CD8-positive, alpha-beta memory T cell (primary cell): ENCODE measurements around the gene DUOX2. TPM values are rescaled to one million over a fixed set of nuclear protein-coding genes. Genes with fewer than 3 reads are reported as not detected.
A peak's percentile ranks its signal among the peaks of the same experiment; 100 is the strongest.

Experiments
- CTCF ChIA-PET: fragments of 350-600 bp; sonication (Branson Sonifier 250); formaldehyde crosslinking; loops from one replicate; lab custom pipeline; 2021; ENCODE audit warnings: antibody characterized with exemption; lab: Charles Lee
- POLR2A ChIA-PET: fragments of 350-600 bp; sonication (Branson Sonifier 250); formaldehyde crosslinking; loops from one replicate; lab custom pipeline; 2021; ENCODE audit warnings: antibody characterized with exemption; lab: Charles Lee
- DNase-seq, 5 donors: peaks; one replicate each; pipeline versions ENCODE4 v3.0.0 to v3.0.0-alpha.2; 2020 to 2022; ENCODE audit warnings: mixed read lengths in 1 of 5
- H3K27ac ChIP-seq: one replicate; pipeline ENCODE4 v1.7.0; 2013; ENCODE audit warnings: low read depth, mild to moderate bottlenecking, low read length, moderate library complexity
- H3K27me3 ChIP-seq: 2 replicates; pipeline ENCODE4 v1.7.0; 2013; ENCODE audit warnings: low read length, mild to moderate bottlenecking; ENCODE audit not compliant: insufficient read depth, poor library complexity, severe bottlenecking
- H3K36me3 ChIP-seq: 2 replicates; pipeline ENCODE4 v1.7.0; 2013; ENCODE audit warnings: mild to moderate bottlenecking, low read length, moderate library complexity; ENCODE audit not compliant: insufficient read depth
- H3K4me1 ChIP-seq: 2 replicates; pipeline ENCODE4 v1.7.0; 2013; ENCODE audit warnings: mild to moderate bottlenecking, low read length, moderate library complexity; ENCODE audit not compliant: insufficient read depth
- H3K4me3 ChIP-seq: 2 replicates; pipeline ENCODE4 v1.7.0; 2013; ENCODE audit warnings: mild to moderate bottlenecking, low read length
- H3K9me3 ChIP-seq: 2 replicates; pipeline ENCODE4 v1.7.0; 2013; ENCODE audit warnings: mild to moderate bottlenecking, low read length
- H3K27ac Mint-ChIP-seq, 8 donors: one replicate each; pipeline ENCODE4 v1.8.0; 2020 to 2021; ENCODE audit warnings: mixed read lengths in 8 of 8, mild to moderate bottlenecking in 6 of 8, inconsistent platforms in 3 of 8, moderate library complexity in 3 of 8
- H3K27me3 Mint-ChIP-seq, 2 donors: one replicate each; pipeline ENCODE4 v1.8.0; 2020 to 2021; ENCODE audit warnings: mixed read lengths in 2 of 2, mild to moderate bottlenecking in 1 of 2, moderate library complexity in 1 of 2
- H3K36me3 Mint-ChIP-seq, 3 donors: one replicate each; pipeline ENCODE4 v1.8.0; 2020 to 2021; ENCODE audit warnings: mixed read lengths in 3 of 3, inconsistent platforms in 1 of 3, mild to moderate bottlenecking in 1 of 3
- H3K4me1 Mint-ChIP-seq, 3 donors: one replicate each; pipeline ENCODE4 v1.8.0; 2020 to 2021; ENCODE audit warnings: mixed read lengths in 3 of 3, inconsistent platforms in 1 of 3, mild to moderate bottlenecking in 1 of 3
- H3K4me3 Mint-ChIP-seq, 7 donors: one replicate each; pipeline ENCODE4 v1.8.0; 2020 to 2021; ENCODE audit warnings: mixed read lengths in 7 of 7, mild to moderate bottlenecking in 6 of 7, moderate library complexity in 4 of 7, inconsistent platforms in 2 of 7
- H3K9me3 Mint-ChIP-seq, 5 donors: one replicate each; pipeline ENCODE4 v1.8.0; 2020 to 2022; ENCODE audit warnings: mixed read lengths in 5 of 5, mild to moderate bottlenecking in 3 of 5, moderate library complexity in 2 of 5, inconsistent platforms in 1 of 5
- polyA plus RNA-seq: library from polyadenylated mRNA; unstranded; fragments of 300-500 nt; fragmentation: Illumina TruSeq; gene quantifications from one replicate; pipeline ENCODE4 v1.2.3, GENCODE V29; 2021
- total RNA-seq, 2 experiments: library from RNA; stranded (reverse); gene quantifications; one replicate each; pipeline ENCODE4 v1.2.3, GENCODE V29; 2021

Gene DUOX2
- total RNA-seq (not detected), polyA plus RNA-seq (not detected)

DNA sequence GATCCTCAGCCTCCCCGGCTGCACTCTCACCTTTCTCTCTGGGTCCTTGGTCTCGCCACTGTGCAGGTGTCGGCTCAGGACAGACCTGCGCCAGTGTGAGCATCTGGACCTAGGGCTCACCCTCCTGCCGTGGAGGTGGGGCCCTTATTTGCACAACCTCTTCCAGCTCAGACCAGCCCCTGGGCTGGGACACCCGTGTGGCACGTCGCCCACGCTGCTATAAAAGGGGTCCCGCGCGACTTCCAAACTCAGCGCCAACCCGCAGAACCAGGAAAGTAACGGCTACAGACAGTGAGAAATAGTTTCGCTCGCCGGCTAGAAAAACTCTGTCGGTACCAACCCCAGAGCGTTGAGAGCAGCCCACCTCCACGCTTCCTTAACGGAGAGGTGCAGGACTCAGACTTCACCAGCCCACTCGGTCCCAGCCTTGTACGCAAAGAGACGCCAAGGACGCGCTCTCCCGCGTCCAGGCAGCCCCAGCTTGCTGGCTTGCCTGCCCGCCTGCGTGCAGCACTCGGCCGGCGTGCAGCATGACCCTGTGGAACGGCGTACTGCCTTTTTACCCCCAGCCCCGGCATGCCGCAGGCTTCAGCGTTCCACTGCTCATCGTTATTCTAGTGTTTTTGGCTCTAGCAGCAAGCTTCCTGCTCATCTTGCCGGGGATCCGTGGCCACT lies at the start of gene DUOX2, which contains the start of gene DUOXA2:
TSS of gene DUOX2 (minus strand) at position 97 of the 675 bp plus-strand sequence. CDS start 761 bp downstream, outside the sequence.
TSS of gene DUOXA2 (plus strand) at position 251 of the 675 bp plus-strand sequence. CDS start at position 531, 280 bp downstream.
- Mint-ChIP-seq H3K27ac (peak within 1 kb of the TSS in 1 of 8 donors; percentile 31), H3K4me1 (peaks cover 31 to 63% (median 46%) of the 10 kb centered on the region in 3 donors), H3K4me3 (peak within 1 kb of the TSS in 6 of 7 donors; percentile 21 to 68 (median 49)), H3K27me3 (peaks cover 52 to 83% of the 10 kb centered on the region in 2 donors), H3K36me3 (peaks cover 0 to 2% (median 0%) of the 10 kb centered on the region in 3 donors), H3K9me3 (no peaks in the 10 kb centered on the region)
- DNase-seq: peak in 1 of 5 donors; percentile 40
- H3K4me1 ChIP-seq: peaks cover 41% of the 10 kb centered on the region
- H3K27me3 ChIP-seq: peaks cover 60% of the 10 kb centered on the region
- H3K27ac ChIP-seq: no peak within 1 kb of the TSS
- H3K4me3 ChIP-seq: peak within 1 kb of the TSS; percentile 6
- ChIA-PET CTCF (interaction anchor here (1.5 kb wide), 1 partner anchor 9 kb away, joined by 4 read pairs; no protein-coding TSS in a partner anchor), POLR2A (no interaction called here)
- no peaks in the 10 kb centered on the region for H3K9me3 ChIP-seq
- no peaks in the 10 kb centered on the region for H3K36me3 ChIP-seq

DNA sequence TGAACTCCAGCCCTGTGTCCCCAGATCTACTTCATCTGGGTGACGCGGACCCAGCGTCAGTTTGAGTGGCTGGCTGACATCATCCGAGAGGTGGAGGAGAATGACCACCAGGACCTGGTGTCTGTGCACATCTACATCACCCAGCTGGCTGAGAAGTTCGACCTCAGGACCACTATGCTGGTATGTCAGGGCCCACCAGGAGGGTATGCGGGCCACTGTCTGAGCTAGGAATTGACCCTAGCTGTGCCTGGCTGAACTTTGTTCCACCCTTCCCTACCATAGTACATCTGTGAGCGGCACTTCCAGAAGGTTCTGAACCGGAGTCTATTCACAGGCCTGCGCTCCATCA lies 49.5 kb upstream of the DUOX2 start:
- ChIA-PET POLR2A (interaction anchor here (1.0 to 1.3 kb wide), 2 partner anchors 35 to 37 kb away, joined by 4 to 6 read pairs; no protein-coding TSS in a partner anchor), CTCF (interaction anchor here (0.7 to 3.4 kb wide), 17 partner anchors 9 to 450 kb away, joined by 3 to 19 read pairs (median 8); a partner anchor contains a TSS)
- DNase-seq: no peak
- no peak overlapping the region for H3K27ac ChIP-seq
- H3K9me3 ChIP-seq: no peaks in the 10 kb centered on the region
- H3K4me1 ChIP-seq: peaks cover 15% of the 10 kb centered on the region
- no peak overlapping the region for H3K4me3 ChIP-seq
- H3K27me3 ChIP-seq: no peaks in the 10 kb centered on the region
- Mint-ChIP-seq H3K27me3 (no peaks in the 10 kb centered on the region), H3K36me3 (peaks cover 0 to 8% (median 8%) of the 10 kb centered on the region in 3 donors), H3K4me1 (peaks cover 16 to 31% (median 23%) of the 10 kb centered on the region in 3 donors), H3K27ac (peak overlapping the region in 2 of 8 donors; percentile 5 to 63), H3K9me3 (no peaks in the 10 kb centered on the region), H3K4me3 (peak overlapping the region in 2 of 7 donors; percentile 27 to 34)
- H3K36me3 ChIP-seq: no peaks in the 10 kb centered on the region

DNA sequence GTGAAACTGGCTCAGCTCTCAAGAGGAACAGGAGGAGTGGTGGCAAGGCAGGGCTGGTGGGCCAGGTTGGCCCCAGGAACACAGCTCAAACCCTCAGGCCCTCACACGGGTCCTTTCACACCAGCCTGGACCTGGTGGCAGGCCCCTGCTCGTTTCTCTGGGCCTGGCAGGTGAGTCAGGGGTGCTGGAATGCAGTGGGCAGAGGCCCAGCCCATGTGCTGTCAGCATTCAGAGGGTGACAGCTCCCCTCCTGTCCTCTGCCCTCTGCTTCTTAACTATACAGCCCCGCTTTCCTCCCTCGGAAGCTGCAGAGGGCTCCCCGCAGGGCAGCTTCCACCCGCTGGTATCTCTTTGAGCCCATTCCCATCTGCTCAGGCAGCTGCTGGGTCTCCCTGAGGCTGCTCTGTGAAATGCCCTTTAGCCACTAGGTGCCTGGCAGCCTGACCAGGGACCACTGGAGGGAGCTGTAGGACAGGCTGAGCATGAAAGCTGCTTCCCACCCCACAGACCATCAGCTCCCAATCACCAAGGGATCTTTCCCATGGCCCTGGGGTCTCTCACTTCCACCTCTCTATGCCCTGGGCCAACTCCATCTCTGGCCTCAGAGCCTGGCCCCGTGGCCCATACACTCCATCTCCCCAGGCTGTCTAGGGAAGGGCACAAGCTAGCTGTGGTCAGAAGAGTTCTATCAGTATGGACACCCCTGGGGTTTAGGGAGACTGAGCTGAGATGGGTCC lies 49.0 kb upstream of the DUOX2 start:
- Mint-ChIP-seq H3K36me3 (peaks cover 0 to 9% (median 8%) of the 10 kb centered on the region in 3 donors), H3K4me1 (peaks cover 17 to 31% (median 26%) of the 10 kb centered on the region in 3 donors), H3K4me3 (peak overlapping the region in 1 of 7 donors; percentile 12), H3K27ac (peak overlapping the region in 1 of 8 donors; percentile 44), H3K9me3 (no peaks in the 10 kb centered on the region), H3K27me3 (no peaks in the 10 kb centered on the region)
- DNase-seq: peak; percentile 42 to 71 (median 47)
- CTCF ChIA-PET: interaction anchor here (0.7 to 3.4 kb wide), 20 partner anchors 9 to 451 kb away, joined by 3 to 19 read pairs (median 6); a partner anchor contains a TSS
- no peak overlapping the region for H3K4me3 ChIP-seq
- H3K4me1 ChIP-seq: peaks cover 15% of the 10 kb centered on the region
- POLR2A ChIA-PET: interaction anchor here (1.0 to 1.3 kb wide), 2 partner anchors 35 to 38 kb away, joined by 4 to 6 read pairs; no protein-coding TSS in a partner anchor
- no peaks in the 10 kb centered on the region for H3K36me3 ChIP-seq
- H3K27me3 ChIP-seq: no peaks in the 10 kb centered on the region
- no peak overlapping the region for H3K27ac ChIP-seq
- H3K9me3 ChIP-seq: no peaks in the 10 kb centered on the region

DNA sequence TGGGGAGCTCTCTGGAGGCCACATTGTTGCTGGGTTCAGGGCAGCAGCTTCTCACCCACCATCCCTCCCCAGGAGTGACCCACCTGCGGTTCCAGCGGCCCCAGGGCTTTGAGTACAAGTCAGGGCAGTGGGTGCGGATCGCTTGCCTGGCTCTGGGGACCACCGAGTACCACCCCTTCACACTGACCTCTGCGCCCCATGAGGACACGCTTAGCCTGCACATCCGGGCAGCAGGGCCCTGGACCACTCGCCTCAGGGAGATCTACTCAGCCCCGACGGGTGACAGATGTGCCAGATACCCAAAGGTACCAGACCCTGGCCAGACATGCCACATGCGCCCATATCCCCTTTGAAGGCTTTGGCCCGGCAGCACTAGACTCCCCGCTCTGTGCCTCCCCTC lies 47.7 kb upstream of the DUOX2 start:
- no peaks in the 10 kb centered on the region for H3K9me3 ChIP-seq
- peaks cover 0 to 10% (median 9%) of the 10 kb centered on the region in 3 donors for H3K36me3 Mint-ChIP-seq
- no peak overlapping the region for H3K4me3 ChIP-seq
- CTCF ChIA-PET: interaction anchor here (1.4 to 2.8 kb wide), 3 partner anchors 18 to 115 kb away, joined by 3 to 13 read pairs (median 6); no protein-coding TSS in a partner anchor
- peaks cover 0 to 1% of the 10 kb centered on the region in 2 donors for H3K27me3 Mint-ChIP-seq
- H3K27ac Mint-ChIP-seq: no peak overlapping the region
- no peak for DNase-seq
- H3K27me3 ChIP-seq: no peaks in the 10 kb centered on the region
- H3K27ac ChIP-seq: no peak overlapping the region
- POLR2A ChIA-PET: no interaction called here
- peaks cover 15% of the 10 kb centered on the region for H3K4me1 ChIP-seq
- no peaks in the 10 kb centered on the region for H3K36me3 ChIP-seq
- H3K9me3 Mint-ChIP-seq: no peaks in the 10 kb centered on the region
- no peak overlapping the region for H3K4me3 Mint-ChIP-seq
- peaks cover 21 to 31% (median 26%) of the 10 kb centered on the region in 3 donors for H3K4me1 Mint-ChIP-seq

DNA sequence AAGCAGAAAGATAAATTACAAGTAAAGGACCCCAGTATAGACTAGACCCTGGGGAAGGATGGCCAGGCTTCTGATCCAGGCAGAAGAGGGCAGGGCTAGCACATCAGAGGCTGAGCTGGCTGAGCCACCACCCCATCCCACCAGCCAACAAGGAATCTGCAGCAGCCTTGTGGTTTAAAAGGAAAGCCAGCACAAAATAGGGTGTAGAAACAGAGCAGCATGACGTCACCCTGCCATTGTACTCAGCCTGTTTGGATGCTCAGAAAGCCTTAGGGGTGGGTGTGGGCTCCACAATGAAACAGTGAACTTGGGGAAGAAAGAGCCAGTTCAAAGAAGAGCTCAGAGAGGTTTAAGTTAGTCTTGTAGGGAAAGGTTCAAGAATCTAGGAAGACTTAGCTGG lies 44.0 kb upstream of the DUOX2 start:
- peak overlapping the region in 1 of 7 donors; percentile 73 for H3K4me3 Mint-ChIP-seq
- ChIA-PET POLR2A (interaction anchor here (1.0 kb wide), 1 partner anchor 9 kb away, joined by 4 read pairs; no protein-coding TSS in a partner anchor), CTCF (interaction anchor here (1.8 kb wide), 1 partner anchor 9 kb away, joined by 6 read pairs; no protein-coding TSS in a partner anchor)
- Histone ChIP-seq H3K4me3 (no peak overlapping the region), H3K27ac (no peak overlapping the region), H3K4me1 (no peaks in the 10 kb centered on the region), H3K9me3 (no peaks in the 10 kb centered on the region), H3K27me3 (no peaks in the 10 kb centered on the region), H3K36me3 (no peaks in the 10 kb centered on the region)
- peaks cover 0 to 11% (median 10%) of the 10 kb centered on the region in 3 donors for H3K36me3 Mint-ChIP-seq
- no peaks in the 10 kb centered on the region for H3K9me3 Mint-ChIP-seq
- H3K27me3 Mint-ChIP-seq: peaks cover 0 to 2% of the 10 kb centered on the region in 2 donors
- no peak overlapping the region for H3K27ac Mint-ChIP-seq
- DNase-seq: no peak
- H3K4me1 Mint-ChIP-seq: peaks cover 7 to 14% (median 9%) of the 10 kb centered on the region in 3 donors

DNA sequence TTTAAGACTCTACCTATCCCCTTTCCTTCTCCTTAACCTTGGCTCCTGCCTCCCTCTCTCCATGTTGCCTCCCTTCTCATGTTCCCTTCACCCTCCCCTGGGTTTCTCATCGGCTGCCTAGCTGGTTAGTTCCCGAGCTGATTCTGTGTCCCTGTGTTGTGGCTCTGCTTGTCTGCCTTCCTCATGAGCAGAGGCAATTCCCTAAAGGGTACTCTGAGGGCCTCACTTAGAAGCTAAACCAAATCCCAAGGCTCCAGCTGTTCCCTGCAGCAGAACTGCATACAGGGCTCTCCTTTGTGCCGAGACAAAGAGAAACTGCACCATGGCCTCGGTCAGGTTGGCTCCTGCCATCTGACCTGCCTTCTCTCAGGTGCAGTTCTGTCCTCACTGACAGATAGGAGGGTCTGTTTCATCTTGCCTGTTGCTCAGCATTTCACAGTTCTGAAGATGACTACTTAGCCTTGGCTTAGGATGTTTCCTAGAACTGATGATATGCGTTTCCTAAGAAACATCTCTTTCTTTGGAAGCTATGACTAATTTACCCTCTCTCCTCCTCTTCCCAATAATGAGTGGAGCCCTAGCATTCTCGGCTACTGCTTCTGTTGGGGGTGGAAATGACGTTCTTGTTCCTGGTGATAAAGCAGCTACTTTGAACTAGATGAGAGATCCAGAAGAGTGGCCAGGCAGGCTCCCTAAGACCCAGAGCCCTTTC lies 42.9 kb upstream of the DUOX2 start:
- no peaks in the 10 kb centered on the region for H3K36me3 ChIP-seq
- H3K27ac Mint-ChIP-seq: no peak overlapping the region
- ChIA-PET POLR2A (no interaction called here), CTCF (no interaction called here)
- H3K9me3 ChIP-seq: no peaks in the 10 kb centered on the region
- H3K27me3 ChIP-seq: no peaks in the 10 kb centered on the region
- H3K4me3 Mint-ChIP-seq: no peak overlapping the region
- no peaks in the 10 kb centered on the region for H3K4me1 ChIP-seq
- no peak overlapping the region for H3K4me3 ChIP-seq
- peaks cover 0 to 2% of the 10 kb centered on the region in 2 donors for H3K27me3 Mint-ChIP-seq
- no peaks in the 10 kb centered on the region for H3K9me3 Mint-ChIP-seq
- peaks cover 5 to 12% (median 9%) of the 10 kb centered on the region in 3 donors for H3K4me1 Mint-ChIP-seq
- H3K36me3 Mint-ChIP-seq: peaks cover 0 to 19% (median 10%) of the 10 kb centered on the region in 3 donors
- DNase-seq: no peak
- H3K27ac ChIP-seq: no peak overlapping the region

DNA sequence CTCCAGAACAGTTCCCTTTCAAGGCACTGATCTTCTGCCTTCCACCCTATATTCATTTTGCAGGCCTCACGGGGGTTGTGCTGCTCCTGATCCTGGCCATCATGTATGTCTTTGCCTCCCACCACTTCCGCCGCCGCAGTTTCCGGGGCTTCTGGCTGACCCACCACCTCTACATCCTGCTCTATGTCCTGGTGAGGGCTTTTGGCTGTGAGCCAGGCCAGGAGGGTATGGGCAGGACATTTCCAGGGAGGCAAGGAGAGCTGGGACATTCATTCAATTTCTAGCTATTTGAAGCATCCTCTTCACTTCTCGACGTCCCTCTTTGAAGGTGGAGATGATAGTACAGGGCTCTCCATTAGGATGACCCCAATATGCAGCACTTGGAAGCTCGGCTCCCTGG lies 41.8 kb upstream of the DUOX2 start:
- ChIA-PET POLR2A (no interaction called here), CTCF (interaction anchor here (1.0 kb wide), 1 partner anchor 12 kb away, joined by 4 read pairs; no protein-coding TSS in a partner anchor)
- Mint-ChIP-seq H3K36me3 (peaks cover 0 to 28% (median 10%) of the 10 kb centered on the region in 3 donors), H3K4me3 (no peak overlapping the region), H3K4me1 (peaks cover 5 to 12% (median 9%) of the 10 kb centered on the region in 3 donors), H3K27ac (peak overlapping the region in 1 of 8 donors; percentile 1), H3K27me3 (peaks cover 0 to 2% of the 10 kb centered on the region in 2 donors), H3K9me3 (no peaks in the 10 kb centered on the region)
- Histone ChIP-seq H3K36me3 (no peaks in the 10 kb centered on the region), H3K4me3 (no peak overlapping the region), H3K9me3 (no peaks in the 10 kb centered on the region), H3K27ac (no peak overlapping the region), H3K27me3 (no peaks in the 10 kb centered on the region), H3K4me1 (no peaks in the 10 kb centered on the region)
- no peak for DNase-seq
